Urothelium cell line (cell line): Measurements from ENCODE around the gene TMEM51.

Source experiments
- DNase-seq: peaks from one replicate; pipeline ENCODE4 v3.0.0; 2011; ENCODE audit warnings: low spot score, mixed read lengths
- FAIRE-seq: peaks from 2 replicates; lab custom pipeline; 2011; peaks lifted over from hg19 to GRCh38; lab: Jason Lieb, UNC

Gene TMEM51

GRCh38 chr1:15264769-15265168 is 111.2 kb downstream of the TMEM51 start:
- FAIRE-seq (no peak), DNase-seq (no peak)
